Ectodermal cell (in vitro differentiated cells): ENCODE results near the gene IP6K3.

Experiments
- H3K27ac ChIP-seq: 2 replicates; pipeline ENCODE4 v1.7.0; 2013; ENCODE audit warnings: mild to moderate bottlenecking, low read depth, low read length; ENCODE audit not compliant: insufficient read depth, poor library complexity, severe bottlenecking
- H3K27me3 ChIP-seq: 2 replicates; pipeline ENCODE4 v1.7.0; 2013; ENCODE audit warnings: mild to moderate bottlenecking, low read length; ENCODE audit not compliant: insufficient read depth, control insufficient read depth, poor library complexity, severe bottlenecking
- H3K36me3 ChIP-seq: one replicate; pipeline ENCODE4 v1.7.0; 2013; ENCODE audit warnings: low read length; ENCODE audit not compliant: control insufficient read depth, insufficient read depth
- H3K4me1 ChIP-seq: one replicate; pipeline ENCODE4 v1.7.0; 2013; ENCODE audit warnings: low read length; ENCODE audit not compliant: control insufficient read depth, insufficient read depth
- H3K4me3 ChIP-seq: 2 replicates; pipeline ENCODE4 v1.7.0; 2013; ENCODE audit warnings: low read depth, low read length, control low read depth; ENCODE audit not compliant: insufficient read depth
- H3K9me3 ChIP-seq: 2 replicates; pipeline ENCODE4 v1.7.0; 2013; ENCODE audit warnings: mild to moderate bottlenecking, low read length, moderate library complexity; ENCODE audit not compliant: control insufficient read depth
- WGBS, 2 experiments: methylation state at CpG; one replicate each; pipeline ENCODE4 v1.1.7; 2013; ENCODE audit warnings: missing lambda C conversion rate in 2 of 2; 5-methylcytosine and 5-hydroxymethylcytosine counted together

Gene IP6K3

GRCh38 chr6:33698494-33698893 lies 48.2 kb downstream of the IP6K3 start:
- Histone ChIP-seq H3K27ac (no peak overlapping the region), H3K4me1 (peaks cover 14% of the 10 kb centered on the region), H3K27me3 (no peaks in the 10 kb centered on the region), H3K4me3 (no peak overlapping the region), H3K9me3 (no peaks in the 10 kb centered on the region), H3K36me3 (peaks cover 14% of the 10 kb centered on the region)
- 93 to 95% methylated on average over 9 of the region's 10 CpGs for WGBS, 2 experiments

GRCh38 chr6:33697845-33698244 lies 48.9 kb downstream of the IP6K3 start:
- Histone ChIP-seq H3K27ac (no peak overlapping the region), H3K9me3 (no peaks in the 10 kb centered on the region), H3K36me3 (peaks cover 14% of the 10 kb centered on the region), H3K27me3 (no peaks in the 10 kb centered on the region), H3K4me1 (peaks cover 20% of the 10 kb centered on the region), H3K4me3 (no peak overlapping the region)
- 96 to 97% methylated on average over 10 of the region's 10 CpGs for WGBS, 2 experiments

DNA sequence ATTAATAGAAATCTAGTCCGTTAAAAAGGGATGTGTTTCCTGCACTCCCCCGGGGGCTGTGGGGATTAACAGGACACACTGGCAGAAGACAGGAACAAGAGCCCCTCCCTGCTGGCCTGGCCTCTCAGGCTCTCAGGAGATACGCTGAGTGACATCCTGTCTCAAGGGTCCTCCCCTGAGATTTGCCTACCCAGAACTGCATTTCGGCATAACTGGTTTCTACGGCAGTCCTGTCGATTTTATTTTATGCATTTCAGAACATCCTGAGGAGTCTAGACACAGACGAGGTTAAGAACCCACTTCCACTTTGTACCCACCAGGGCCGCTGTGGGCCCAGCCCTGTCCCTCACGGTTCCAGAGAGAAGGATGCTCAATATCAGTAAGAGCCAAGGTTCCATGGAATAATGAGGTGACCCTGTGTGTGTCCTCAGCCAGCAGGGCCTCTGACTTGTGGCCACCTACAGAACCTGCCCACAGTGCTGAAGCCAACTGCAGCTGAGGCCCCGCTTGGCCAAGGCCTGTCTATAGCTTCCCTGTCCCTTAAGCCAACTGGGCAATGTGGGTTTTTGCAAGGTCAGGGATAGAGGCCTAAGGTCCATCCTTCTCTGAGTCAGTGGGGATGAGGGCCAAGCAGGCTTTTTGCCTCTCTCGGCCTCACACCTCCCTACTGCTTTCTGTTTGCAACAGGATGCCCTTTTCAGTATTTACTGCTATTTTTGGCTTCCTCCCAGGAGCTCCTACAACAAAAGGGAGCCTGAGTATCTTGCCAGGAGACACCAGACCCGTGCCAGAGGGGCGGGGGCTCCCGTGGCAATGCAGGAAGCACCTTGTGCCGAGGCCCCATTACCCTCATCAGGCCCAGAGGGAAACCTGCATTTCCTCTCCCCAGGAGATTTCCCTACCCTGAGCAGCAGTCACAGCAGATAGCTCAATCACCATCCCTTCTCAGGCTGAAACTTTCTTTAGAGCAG lies 49.9 kb downstream of the IP6K3 start:
- Histone ChIP-seq H3K36me3 (peaks cover 14% of the 10 kb centered on the region), H3K4me3 (no peak overlapping the region), H3K27me3 (no peaks in the 10 kb centered on the region), H3K27ac (no peak overlapping the region), H3K4me1 (peaks cover 30% of the 10 kb centered on the region), H3K9me3 (no peaks in the 10 kb centered on the region)
- WGBS, 2 experiments, result 88 to 90% methylated on average over 15 of the region's 15 CpGs

- no peak overlapping the region for H3K4me3 ChIP-seq
- no peak overlapping the region for H3K27ac ChIP-seq
- no peaks in the 10 kb centered on the region for H3K27me3 ChIP-seq
- H3K4me1 ChIP-seq, result peaks cover 35% of the 10 kb centered on the region
- H3K36me3 ChIP-seq, result peaks cover 14% of the 10 kb centered on the region
- H3K9me3 ChIP-seq, result no peaks in the 10 kb centered on the region
- WGBS, 2 experiments, result 95 to 97% methylated on average over 10 of the region's 10 CpGs
These were observed 50.6 kb downstream of the IP6K3 start for GRCh38 chr6:33696076-33696475.

DNA sequence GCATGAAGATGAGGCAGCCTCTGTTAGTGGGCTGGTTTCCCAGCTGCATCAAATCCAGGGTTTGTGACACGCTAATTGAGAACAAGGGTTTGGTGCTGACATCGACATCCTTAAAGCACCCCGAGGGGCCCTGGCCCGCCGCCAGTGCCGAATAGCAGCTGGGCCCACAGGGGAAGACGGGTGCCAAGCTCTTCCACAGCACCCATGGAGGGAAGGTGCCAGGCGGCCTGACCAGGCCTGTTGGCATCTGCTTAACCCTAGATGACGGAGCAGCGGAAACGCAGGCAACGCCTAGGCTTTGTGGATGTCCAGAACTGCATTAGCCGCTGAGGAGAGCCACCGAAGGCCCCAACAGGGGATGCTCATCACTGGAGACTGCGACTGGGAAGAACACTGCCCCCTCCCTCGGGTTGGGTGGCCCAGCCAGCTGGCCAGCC lies 51.2 kb downstream of the IP6K3 start:
- Histone ChIP-seq H3K36me3 (peaks cover 12% of the 10 kb centered on the region), H3K4me3 (no peak overlapping the region), H3K4me1 (peaks cover 35% of the 10 kb centered on the region), H3K27ac (no peak overlapping the region), H3K27me3 (no peaks in the 10 kb centered on the region), H3K9me3 (no peaks in the 10 kb centered on the region)
- WGBS, 2 experiments, result 94 to 95% methylated on average over 16 of the region's 16 CpGs

DNA sequence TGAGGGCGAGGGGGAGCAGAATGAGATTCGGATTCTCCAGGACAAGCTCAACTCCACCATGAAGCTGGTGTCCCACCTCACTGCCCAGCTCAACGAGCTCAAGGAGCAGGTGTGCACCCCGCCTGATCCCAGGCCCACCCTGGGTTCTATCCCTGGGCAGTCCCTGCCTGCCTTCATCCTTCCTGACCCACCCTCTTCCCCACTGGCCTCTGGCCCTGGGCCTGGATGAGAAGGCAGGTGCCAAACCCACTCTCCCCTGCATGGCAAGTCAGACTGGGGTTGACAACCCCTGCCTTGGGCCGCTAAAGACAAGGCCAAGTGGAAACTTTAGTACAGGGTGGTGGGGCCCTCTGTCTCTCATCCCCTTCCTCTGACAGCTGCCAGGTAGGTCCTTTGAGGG lies 51.7 kb downstream of the IP6K3 start:
- Histone ChIP-seq H3K36me3 (peaks cover 7% of the 10 kb centered on the region), H3K27me3 (no peaks in the 10 kb centered on the region), H3K27ac (no peak overlapping the region), H3K4me3 (no peak overlapping the region), H3K9me3 (no peaks in the 10 kb centered on the region), H3K4me1 (peaks cover 32% of the 10 kb centered on the region)
- WGBS, 2 experiments, result 80 to 83% methylated on average over 5 of the region's 5 CpGs

GRCh38 chr6:33694401-33694931 lies 52.2 kb downstream of the IP6K3 start:
- WGBS, 2 experiments, result 92 to 94% methylated on average over 19 of the region's 19 CpGs
- Histone ChIP-seq H3K4me1 (peaks cover 32% of the 10 kb centered on the region), H3K36me3 (peaks cover 5% of the 10 kb centered on the region), H3K27me3 (no peaks in the 10 kb centered on the region), H3K27ac (no peak overlapping the region), H3K9me3 (no peaks in the 10 kb centered on the region), H3K4me3 (no peak overlapping the region)

GRCh38 chr6:33693186-33694105 lies 53.3 kb downstream of the IP6K3 start:
- Histone ChIP-seq H3K4me1 (peaks cover 32% of the 10 kb centered on the region), H3K36me3 (peaks cover 5% of the 10 kb centered on the region), H3K9me3 (no peaks in the 10 kb centered on the region), H3K27ac (no peak overlapping the region), H3K4me3 (no peak overlapping the region), H3K27me3 (no peaks in the 10 kb centered on the region)
- WGBS, 2 experiments, result 92 to 93% methylated on average over 28 of the region's 28 CpGs

DNA sequence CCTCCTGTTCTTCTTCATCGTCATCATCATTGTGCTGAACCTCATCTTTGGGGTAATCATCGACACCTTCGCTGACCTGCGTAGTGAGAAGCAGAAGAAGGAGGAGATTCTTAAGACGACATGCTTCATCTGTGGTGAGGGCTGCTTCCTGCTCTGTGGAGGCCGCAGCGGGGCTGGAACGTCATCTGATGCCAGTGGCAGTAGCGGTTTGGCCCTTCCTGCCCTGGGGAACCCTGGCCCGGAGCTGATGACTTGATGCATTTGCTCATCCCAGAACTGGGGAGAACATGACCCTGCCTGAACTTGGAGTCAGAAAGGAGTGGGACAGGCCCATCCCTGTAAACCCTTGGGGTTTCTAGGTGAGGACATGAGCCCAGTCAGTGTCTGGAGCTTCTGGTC lies 53.9 kb downstream of the IP6K3 start:
- Histone ChIP-seq H3K27me3 (no peaks in the 10 kb centered on the region), H3K27ac (no peak overlapping the region), H3K4me3 (no peak overlapping the region), H3K36me3 (peaks cover 5% of the 10 kb centered on the region), H3K4me1 (peaks cover 32% of the 10 kb centered on the region), H3K9me3 (no peaks in the 10 kb centered on the region)
- 95% methylated on average over 10 of the region's 10 CpGs for WGBS, 2 experiments
